Fibroblast of upper back skin (primary cell): ENCODE results near the gene CASP2.
"Not testable (repeated sequence)": the region's sequence is repeated elsewhere in the genome, so short reads cannot be mapped to it uniquely, and the experiment has no call there.

ENCODE experiments used
- DNase-seq: peaks from one replicate; pipeline ENCODE4 v3.0.0-alpha.2; 2013

The CASP2 gene

GRCh38 chr7:143265017-143265693, 23.0 kb upstream of the CASP2 start:
- DNase-seq: no peak

- DNase-seq: no peak
Measured at GRCh38 chr7:143269251-143269650, 18.9 kb upstream of the CASP2 start.

GRCh38 chr7:143271240-143271639, 16.9 kb upstream of the CASP2 start:
- DNase-seq: no peak

GRCh38 chr7:143272871-143273270, 15.3 kb upstream of the CASP2 start:
- DNase-seq: no peak

- peak; percentile 60 for DNase-seq
Measured at GRCh38 chr7:143279186-143280098, 8.7 kb upstream of the CASP2 start.

GRCh38 chr7:143280160-143280559, 8.0 kb upstream of the CASP2 start:
- no peak for DNase-seq

GRCh38 chr7:143280566-143280965, 7.6 kb upstream of the CASP2 start:
- DNase-seq: no peak

- DNase-seq: no peak
Measured at GRCh38 chr7:143281529-143281928, 6.6 kb upstream of the CASP2 start.

GRCh38 chr7:143282124-143282523, 6.0 kb upstream of the CASP2 start:
- no peak for DNase-seq

GRCh38 chr7:143283381-143283780, 4.8 kb upstream of the CASP2 start:
- no peak for DNase-seq

GRCh38 chr7:143284591-143285469, 3.3 kb upstream of the CASP2 start, which contains the start of gene TMEM139:
TMEM139 (plus strand) TSS chr7:143284958; CDS start chr7:143285958, 1,000 bp downstream.
- no peak for DNase-seq

- no peak for DNase-seq
Measured at GRCh38 chr7:143285470-143285778, 2.7 kb upstream of the CASP2 start.

- DNase-seq: no peak
Measured at GRCh38 chr7:143285806-143286521, 2.2 kb upstream of the CASP2 start.

- no peak for DNase-seq
Measured at GRCh38 chr7:143286522-143286890, 1.6 kb upstream of the CASP2 start.

- no peak for DNase-seq
Measured at GRCh38 chr7:143287339-143287934, 714 bp upstream of the CASP2 start.

GRCh38 chr7:143288836-143289235, 685 bp downstream of the CASP2 start:
- DNase-seq: peak; percentile 16

- no peak for DNase-seq
Measured at GRCh38 chr7:143289421-143289820, 1.3 kb downstream of the CASP2 start.

GRCh38 chr7:143289888-143290287, 1.7 kb downstream of the CASP2 start:
- not testable (repeated sequence) for DNase-seq

- no peak for DNase-seq
Measured at GRCh38 chr7:143290293-143290692, 2.1 kb downstream of the CASP2 start.

GRCh38 chr7:143292876-143293275, 4.7 kb downstream of the CASP2 start:
- no peak for DNase-seq

- peak; percentile 68 for DNase-seq
Measured at GRCh38 chr7:143295870-143296269, 7.7 kb downstream of the CASP2 start.

- no peak for DNase-seq
Measured at GRCh38 chr7:143296686-143297085, 8.5 kb downstream of the CASP2 start.
